WTC11 (cell line): ENCODE data around the gene PHPT1. TPM values are rescaled to one million over a fixed set of nuclear protein-coding genes. Genes with fewer than 3 reads are reported as not detected.
A peak's percentile ranks its signal among the peaks of the same experiment; 100 is the strongest.

Experiments used
- ATAC-seq: fragments of 200-7000 bp; cut with Tn5 transposase; 2 replicates; pipeline ENCODE4 v1.10.0; 2021; ENCODE audit warnings: mild to moderate bottlenecking, moderate library complexity
- CTCF ChIA-PET: fragments of 300-600 bp; sonication (Branson Sonifier 250); formaldehyde crosslinking; loops from one replicate; lab custom pipeline; 2021; ENCODE audit warnings: antibody characterized with exemption; lab: Charles Lee
- POLR2A ChIA-PET: fragments of 350-600 bp; sonication (Branson Sonifier 250); formaldehyde crosslinking; loops from one replicate; lab custom pipeline; 2021; ENCODE audit warnings: antibody characterized with exemption; lab: Charles Lee
- DNase-seq: peaks from one replicate; pipeline ENCODE4 v3.0.0; 2021; ENCODE audit warnings: low spot score
- H3K27ac Mint-ChIP-seq: 2 replicates; pipeline ENCODE4 v1.8.0; 2021; ENCODE audit warnings: mixed read lengths
- H3K27me3 Mint-ChIP-seq: 2 replicates; pipeline ENCODE4 v1.8.0; 2021; ENCODE audit warnings: low read depth, mild to moderate bottlenecking, moderate library complexity, mixed read lengths
- H3K36me3 Mint-ChIP-seq: 2 replicates; pipeline ENCODE4 v1.8.0; 2021; ENCODE audit warnings: mixed read lengths
- H3K4me1 Mint-ChIP-seq: 2 replicates; pipeline ENCODE4 v1.8.0; 2022; ENCODE audit warnings: mixed read lengths
- H3K4me3 Mint-ChIP-seq: 2 replicates; pipeline ENCODE4 v1.8.0; 2021; ENCODE audit warnings: mild to moderate bottlenecking, moderate library complexity, mixed read lengths
- H3K9me3 Mint-ChIP-seq: 2 replicates; pipeline ENCODE4 v1.8.0; 2021; ENCODE audit warnings: mixed read lengths
- CBFB ChIP-seq: sonication (generic); formaldehyde crosslinking; IDR thresholded peaks from 2 replicates; pipeline ENCODE4 v1.8.1; 2022; ENCODE audit warnings: mild to moderate bottlenecking, low read depth, missing genetic modification reagents
- CREM ChIP-seq: sonication (generic); formaldehyde crosslinking; IDR thresholded peaks from 2 replicates; pipeline ENCODE4 v1.8.1; 2022; ENCODE audit warnings: mild to moderate bottlenecking, missing genetic modification reagents, moderate library complexity
- GABPB1 ChIP-seq: sonication (generic); formaldehyde crosslinking; IDR thresholded peaks from 2 replicates; pipeline ENCODE4 v1.8.1; 2023; ENCODE audit warnings: mild to moderate bottlenecking, missing genetic modification reagents
- GTF2I ChIP-seq: fragments of 250-450 bp; sonication (Bioruptor Pico); conservative IDR thresholded peaks from 2 replicates; pipeline ENCODE4 v1.4.0; 2021; ENCODE audit warnings: mild to moderate bottlenecking
- NFE2L1 ChIP-seq: sonication (generic); formaldehyde crosslinking; IDR thresholded peaks from 2 replicates; pipeline ENCODE4 v1.8.1; 2023; ENCODE audit warnings: missing genetic modification reagents
- RORB ChIP-seq: fragments of 250-450 bp; sonication (Bioruptor Pico); IDR thresholded peaks from 2 replicates; pipeline ENCODE4 v1.9.0; 2021; ENCODE audit warnings: mild to moderate bottlenecking
- SMAD4 ChIP-seq: sonication (generic); formaldehyde crosslinking; IDR thresholded peaks from 2 replicates; pipeline ENCODE4 v1.8.0; 2022; ENCODE audit warnings: mild to moderate bottlenecking, missing genetic modification reagents
- TEAD4 ChIP-seq: sonication (generic); formaldehyde crosslinking; IDR thresholded peaks from 2 replicates; pipeline ENCODE4 v1.8.0; 2022; ENCODE audit warnings: mild to moderate bottlenecking, missing genetic modification reagents
- ZBTB21 ChIP-seq: sonication (generic); formaldehyde crosslinking; IDR thresholded peaks from 2 replicates; pipeline ENCODE4 v1.8.1; 2023; ENCODE audit warnings: mild to moderate bottlenecking, missing genetic modification reagents, borderline replicate concordance
- ZNF263 ChIP-seq: sonication (generic); formaldehyde crosslinking; IDR thresholded peaks from 2 replicates; pipeline ENCODE4 v1.8.1; 2022; ENCODE audit warnings: low read depth, mild to moderate bottlenecking, moderate library complexity, missing genetic modification reagents
- ZNF317 ChIP-seq: sonication (generic); formaldehyde crosslinking; IDR thresholded peaks from 2 replicates; pipeline ENCODE4 v1.8.1; 2023; ENCODE audit warnings: low read depth, mild to moderate bottlenecking, moderate library complexity, missing genetic modification reagents, borderline replicate concordance
- ZNF671 ChIP-seq: fragments of 250-450 bp; sonication (Bioruptor Pico); IDR thresholded peaks from 2 replicates; pipeline ENCODE4 v1.8.0; 2021; ENCODE audit warnings: mild to moderate bottlenecking
- total RNA-seq: library from RNA; stranded (reverse); gene quantifications from 3 replicates; pipeline ENCODE4 v1.2.3, GENCODE V29; 2021
- TF ChIP-seq, protein P1 (sequence below): sonication (generic); formaldehyde crosslinking; IDR thresholded peaks from 2 replicates; pipeline ENCODE4 v1.8.0; 2022; ENCODE audit warnings: mild to moderate bottlenecking, missing genetic modification reagents
- TF ChIP-seq, protein P2 (sequence below): sonication (generic); formaldehyde crosslinking; IDR thresholded peaks from 2 replicates; pipeline ENCODE4 v1.8.1; 2023; ENCODE audit warnings: mild to moderate bottlenecking, moderate library complexity, missing genetic modification reagents
- TF ChIP-seq, protein P3 (sequence below): sonication (generic); formaldehyde crosslinking; IDR thresholded peaks from 2 replicates; pipeline ENCODE4 v1.8.1; 2022; ENCODE audit warnings: mild to moderate bottlenecking, moderate library complexity, missing genetic modification reagents
- TF ChIP-seq, protein P4 (sequence below): sonication (generic); formaldehyde crosslinking; IDR thresholded peaks from 2 replicates; pipeline ENCODE4 v1.8.1; 2023; ENCODE audit warnings: mild to moderate bottlenecking, missing genetic modification reagents, moderate library complexity
- TF ChIP-seq, protein P5 (sequence below): sonication (generic); formaldehyde crosslinking; conservative IDR thresholded peaks from 2 replicates; pipeline ENCODE4 v1.8.1; 2022; ENCODE audit warnings: mild to moderate bottlenecking, missing genetic modification reagents
- TF ChIP-seq, protein P6 (sequence below): sonication (generic); formaldehyde crosslinking; IDR thresholded peaks from 2 replicates; pipeline ENCODE4 v1.8.0; 2023; ENCODE audit warnings: mild to moderate bottlenecking, missing genetic modification reagents

Gene PHPT1
- total RNA-seq, 1 experiment from 2014 or later = 138 TPM

DNA sequence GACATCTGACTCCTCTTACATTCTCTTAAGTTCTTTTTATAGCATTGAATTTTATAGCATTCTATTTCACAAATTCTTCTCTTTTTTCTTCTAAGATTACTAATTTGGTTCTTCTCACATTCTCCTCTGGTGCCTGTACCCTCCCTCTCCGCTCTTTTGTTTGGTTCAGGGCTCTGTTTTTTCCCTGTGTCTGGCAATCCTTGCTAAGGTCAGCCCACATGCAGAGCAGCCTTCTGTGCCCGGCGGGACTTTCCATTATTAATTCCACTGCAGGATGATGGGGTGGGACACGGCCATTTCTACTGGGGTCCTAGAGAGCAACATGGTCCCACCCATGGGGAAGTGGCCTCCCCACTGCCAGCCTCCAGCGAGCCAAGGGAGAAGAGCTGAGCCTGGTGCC is 27.3 kb downstream of the PHPT1 start:
- no peak for ATAC-seq
- TF ChIP-seq, protein P1, sequence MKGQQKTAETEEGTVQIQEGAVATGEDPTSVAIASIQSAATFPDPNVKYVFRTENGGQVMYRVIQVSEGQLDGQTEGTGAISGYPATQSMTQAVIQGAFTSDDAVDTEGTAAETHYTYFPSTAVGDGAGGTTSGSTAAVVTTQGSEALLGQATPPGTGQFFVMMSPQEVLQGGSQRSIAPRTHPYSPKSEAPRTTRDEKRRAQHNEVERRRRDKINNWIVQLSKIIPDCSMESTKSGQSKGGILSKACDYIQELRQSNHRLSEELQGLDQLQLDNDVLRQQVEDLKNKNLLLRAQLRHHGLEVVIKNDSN (CRISPR knock-in tag) = no peak
- TF ChIP-seq, protein P2, sequence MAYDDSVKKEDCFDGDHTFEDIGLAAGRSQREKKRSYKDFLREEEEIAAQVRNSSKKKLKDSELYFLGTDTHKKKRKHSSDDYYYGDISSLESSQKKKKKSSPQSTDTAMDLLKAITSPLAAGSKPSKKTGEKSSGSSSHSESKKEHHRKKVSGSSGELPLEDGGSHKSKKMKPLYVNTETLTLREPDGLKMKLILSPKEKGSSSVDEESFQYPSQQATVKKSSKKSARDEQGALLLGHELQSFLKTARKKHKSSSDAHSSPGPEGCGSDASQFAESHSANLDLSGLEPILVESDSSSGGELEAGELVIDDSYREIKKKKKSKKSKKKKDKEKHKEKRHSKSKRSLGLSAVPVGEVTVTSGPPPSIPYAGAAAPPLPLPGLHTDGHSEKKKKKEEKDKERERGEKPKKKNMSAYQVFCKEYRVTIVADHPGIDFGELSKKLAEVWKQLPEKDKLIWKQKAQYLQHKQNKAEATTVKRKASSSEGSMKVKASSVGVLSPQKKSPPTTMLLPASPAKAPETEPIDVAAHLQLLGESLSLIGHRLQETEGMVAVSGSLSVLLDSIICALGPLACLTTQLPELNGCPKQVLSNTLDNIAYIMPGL (CRISPR knock-in tag) = no peak
- TF ChIP-seq ZBTB21 (CRISPR knock-in tag) (no peak), GABPB1 (CRISPR knock-in tag) (no peak), SMAD4 (no peak), ZNF263 (CRISPR knock-in tag) (no peak), NFE2L1 (CRISPR knock-in tag) (no peak), ZNF317 (CRISPR knock-in tag) (no peak)
- TF ChIP-seq, protein P3, sequence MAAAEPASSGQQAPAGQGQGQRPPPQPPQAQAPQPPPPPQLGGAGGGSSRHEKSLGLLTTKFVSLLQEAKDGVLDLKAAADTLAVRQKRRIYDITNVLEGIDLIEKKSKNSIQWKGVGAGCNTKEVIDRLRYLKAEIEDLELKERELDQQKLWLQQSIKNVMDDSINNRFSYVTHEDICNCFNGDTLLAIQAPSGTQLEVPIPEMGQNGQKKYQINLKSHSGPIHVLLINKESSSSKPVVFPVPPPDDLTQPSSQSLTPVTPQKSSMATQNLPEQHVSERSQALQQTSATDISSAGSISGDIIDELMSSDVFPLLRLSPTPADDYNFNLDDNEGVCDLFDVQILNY (CRISPR knock-in tag) = no peak
- TF ChIP-seq, protein P4, sequence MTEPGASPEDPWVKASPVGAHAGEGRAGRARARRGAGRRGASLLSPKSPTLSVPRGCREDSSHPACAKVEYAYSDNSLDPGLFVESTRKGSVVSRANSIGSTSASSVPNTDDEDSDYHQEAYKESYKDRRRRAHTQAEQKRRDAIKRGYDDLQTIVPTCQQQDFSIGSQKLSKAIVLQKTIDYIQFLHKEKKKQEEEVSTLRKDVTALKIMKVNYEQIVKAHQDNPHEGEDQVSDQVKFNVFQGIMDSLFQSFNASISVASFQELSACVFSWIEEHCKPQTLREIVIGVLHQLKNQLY (CRISPR knock-in tag) = no peak
- TF ChIP-seq, protein P5, sequence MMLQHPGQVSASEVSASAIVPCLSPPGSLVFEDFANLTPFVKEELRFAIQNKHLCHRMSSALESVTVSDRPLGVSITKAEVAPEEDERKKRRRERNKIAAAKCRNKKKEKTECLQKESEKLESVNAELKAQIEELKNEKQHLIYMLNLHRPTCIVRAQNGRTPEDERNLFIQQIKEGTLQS (CRISPR knock-in tag) = no peak
- TF ChIP-seq, all 79 proteins: peak for 0
- peaks cover 44% of the 10 kb centered on the region for H3K27me3 Mint-ChIP-seq
- ChIA-PET CTCF (no interaction called here), POLR2A (interaction anchor here (0.6 kb wide), 1 partner anchor 288 kb away, joined by 4 read pairs; no protein-coding TSS in a partner anchor)
- H3K4me1 Mint-ChIP-seq = no peaks in the 10 kb centered on the region
- peaks cover 25% of the 10 kb centered on the region for H3K9me3 Mint-ChIP-seq
- no peak overlapping the region for H3K27ac Mint-ChIP-seq
- no peak for DNase-seq
- H3K36me3 Mint-ChIP-seq = peaks cover 11% of the 10 kb centered on the region
- H3K4me3 Mint-ChIP-seq = no peak overlapping the region

DNA sequence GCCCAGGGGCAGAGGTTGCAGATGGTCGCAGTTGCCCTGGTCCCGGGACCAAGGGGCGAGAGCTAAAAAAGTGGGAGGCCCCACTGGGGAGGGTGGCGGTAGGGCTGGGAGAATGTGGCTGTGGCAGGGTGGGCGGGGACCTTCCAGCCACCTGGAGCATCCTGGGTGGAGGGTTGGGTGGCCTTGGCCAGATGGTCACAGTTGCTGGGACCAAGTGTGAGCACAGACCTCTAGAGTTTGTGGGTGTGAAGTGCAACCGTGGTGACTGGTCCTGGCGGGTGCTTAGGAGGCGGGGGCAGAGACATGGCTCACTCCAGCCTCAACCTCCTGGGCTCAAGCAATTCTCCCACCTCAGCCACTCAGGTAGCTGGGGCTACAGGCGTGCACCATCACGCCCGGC is 31.4 kb downstream of the PHPT1 start:
- Mint-ChIP-seq H3K27me3 (peaks cover 23% of the 10 kb centered on the region), H3K27ac (no peak overlapping the region), H3K36me3 (no peaks in the 10 kb centered on the region), H3K4me3 (no peak overlapping the region), H3K9me3 (peaks cover 8% of the 10 kb centered on the region), H3K4me1 (peaks cover 2% of the 10 kb centered on the region; the same call in 1 of the 2 replicates)
- POLR2A ChIA-PET = interaction anchor here (0.7 kb wide), 1 partner anchor 104 kb away, joined by 3 read pairs; no protein-coding TSS in a partner anchor
- no peak for TF ChIP-seq CREM
- CTCF ChIA-PET = no interaction called here
- DNase-seq (no peak), ATAC-seq (peak; percentile 27; the same call in 1 of the 2 replicates)

DNA sequence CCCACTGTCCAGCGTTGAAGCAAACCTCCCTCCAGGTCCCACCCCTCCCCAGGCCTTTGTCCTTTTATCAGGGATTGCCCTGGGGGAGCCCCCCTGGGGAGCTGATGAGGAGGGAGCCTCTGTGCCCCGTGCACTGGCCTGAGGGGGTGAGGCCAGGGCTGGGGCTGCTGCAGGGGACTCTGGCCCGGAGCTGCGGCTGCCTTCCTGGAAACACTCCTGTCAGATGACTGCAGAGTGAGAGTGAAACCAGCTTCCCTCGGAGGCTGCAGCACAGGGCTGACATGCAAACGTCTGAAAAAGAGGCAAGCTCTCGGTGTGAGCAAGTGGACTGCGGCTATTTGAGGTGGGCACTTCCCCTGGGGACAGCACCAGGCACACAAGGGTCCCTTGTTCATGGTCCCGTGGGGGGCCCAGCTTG is 32.5 kb downstream of the PHPT1 start:
- ATAC-seq (no peak), DNase-seq (no peak)
- H3K4me1 Mint-ChIP-seq = peaks cover 2% of the 10 kb centered on the region; the same call in 1 of the 2 replicates
- no peak overlapping the region for H3K27ac Mint-ChIP-seq
- no peaks in the 10 kb centered on the region for H3K9me3 Mint-ChIP-seq
- ChIA-PET POLR2A (no interaction called here), CTCF (interaction anchor here (0.7 to 1.3 kb wide), 4 partner anchors 36 to 186 kb away, joined by 3 to 6 read pairs (median 4); no protein-coding TSS in a partner anchor)
- H3K27me3 Mint-ChIP-seq = peaks cover 12% of the 10 kb centered on the region
- H3K36me3 Mint-ChIP-seq = no peaks in the 10 kb centered on the region
- TF ChIP-seq ZNF671 (CRISPR knock-in tag) (no peak), CBFB (CRISPR knock-in tag) (no peak), TEAD4 (no peak), RORB (CRISPR knock-in tag) (no peak), ZNF263 (CRISPR knock-in tag) (no peak), GTF2I (CRISPR knock-in tag) (no peak)
- TF ChIP-seq, protein P6, sequence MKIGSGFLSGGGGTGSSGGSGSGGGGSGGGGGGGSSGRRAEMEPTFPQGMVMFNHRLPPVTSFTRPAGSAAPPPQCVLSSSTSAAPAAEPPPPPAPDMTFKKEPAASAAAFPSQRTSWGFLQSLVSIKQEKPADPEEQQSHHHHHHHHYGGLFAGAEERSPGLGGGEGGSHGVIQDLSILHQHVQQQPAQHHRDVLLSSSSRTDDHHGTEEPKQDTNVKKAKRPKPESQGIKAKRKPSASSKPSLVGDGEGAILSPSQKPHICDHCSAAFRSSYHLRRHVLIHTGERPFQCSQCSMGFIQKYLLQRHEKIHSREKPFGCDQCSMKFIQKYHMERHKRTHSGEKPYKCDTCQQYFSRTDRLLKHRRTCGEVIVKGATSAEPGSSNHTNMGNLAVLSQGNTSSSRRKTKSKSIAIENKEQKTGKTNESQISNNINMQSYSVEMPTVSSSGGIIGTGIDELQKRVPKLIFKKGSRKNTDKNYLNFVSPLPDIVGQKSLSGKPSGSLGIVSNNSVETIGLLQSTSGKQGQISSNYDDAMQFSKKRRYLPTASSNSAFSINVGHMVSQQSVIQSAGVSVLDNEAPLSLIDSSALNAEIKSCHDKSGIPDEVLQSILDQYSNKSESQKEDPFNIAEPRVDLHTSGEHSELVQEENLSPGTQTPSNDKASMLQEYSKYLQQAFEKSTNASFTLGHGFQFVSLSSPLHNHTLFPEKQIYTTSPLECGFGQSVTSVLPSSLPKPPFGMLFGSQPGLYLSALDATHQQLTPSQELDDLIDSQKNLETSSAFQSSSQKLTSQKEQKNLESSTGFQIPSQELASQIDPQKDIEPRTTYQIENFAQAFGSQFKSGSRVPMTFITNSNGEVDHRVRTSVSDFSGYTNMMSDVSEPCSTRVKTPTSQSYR (CRISPR knock-in tag) = no peak
- H3K4me3 Mint-ChIP-seq = no peak overlapping the region
